GM12878 (cell line): Measurements from ENCODE around the gene PRKRIP1. TPM values are rescaled to one million over a fixed set of nuclear protein-coding genes. Genes with fewer than 3 reads are reported as not detected.

Experiments used
- ATAC-seq: fragments of 200-7000 bp; cut with Tn5 transposase; 3 replicates; pipeline ENCODE4 v1.9.1; 2020; ENCODE audit warnings: mild to moderate bottlenecking, moderate library complexity
- BruUV-seq: library from RNA; stranded (reverse); fragments of 400-500 nt; replicated peaks from 2 replicates; lab custom pipeline; 2021; lab: Mats Ljungman, UMichigan
- CTCF ChIA-PET: fragments of 300-600 bp; sonication (Branson Sonifier 250); formaldehyde crosslinking; extraction: SDS; loops from one replicate; lab custom pipeline; 2021; ENCODE audit warnings: inconsistent platforms; lab: Yijun Ruan, JAX
- POLR2A ChIA-PET: fragments of 350-600 bp; formaldehyde crosslinking; extraction: SDS; loops from one replicate; lab custom pipeline; 2021; ENCODE audit warnings: inconsistent platforms; lab: Charles Lee
- RAD21 ChIA-PET: fragments of 300-600 bp; sonication (Branson Sonifier 250); formaldehyde crosslinking; loops from one replicate; lab custom pipeline; 2023; ENCODE audit warnings: antibody characterized with exemption; ENCODE audit not compliant: unreplicated experiment; lab: Charles Lee
- SMC1A ChIA-PET: fragments of 300-600 bp; sonication (Branson Sonifier 250); formaldehyde crosslinking; loops from one replicate; lab custom pipeline; 2023; ENCODE audit not compliant: unreplicated experiment, uncharacterized antibody; lab: Charles Lee
- DNase-seq: peaks from one replicate; pipeline ENCODE4 v3.0.0-alpha.2; 2011; ENCODE audit warnings: low read depth, low spot score
- FAIRE-seq: peaks from 3 replicates; lab custom pipeline; 2011; peaks lifted over from hg19 to GRCh38; lab: Jason Lieb, UNC
- H2AFZ ChIP-seq: 2 replicates; pipeline ENCODE4 v1.6.0; 2011; ENCODE audit warnings: low read depth, low read length, control low read depth; ENCODE audit not compliant: control insufficient read depth
- H3K27ac ChIP-seq: 2 replicates; pipeline ENCODE4 v1.5.1; 2011; ENCODE audit warnings: control low read depth; ENCODE audit not compliant: control insufficient read depth, insufficient read depth
- H3K27me3 ChIP-seq, 2 experiments: replicated peaks in 1 of 2; 2 replicates each; pipeline versions ENCODE4 v1.6.0 to v1.6.1; 2011; ENCODE audit warnings: low read length in 1 of 2; ENCODE audit not compliant: control insufficient read depth in 2 of 2, insufficient read depth in 2 of 2
- H3K36me3 ChIP-seq, 2 experiments: 2 replicates each; pipeline ENCODE4 v1.5.1; 2011; ENCODE audit warnings: low read length in 1 of 2; ENCODE audit not compliant: control insufficient read depth in 2 of 2, insufficient read depth in 2 of 2
- H3K4me1 ChIP-seq: 2 replicates; pipeline ENCODE4 v1.6.1; 2011; ENCODE audit warnings: mild to moderate bottlenecking, low read length, moderate library complexity, mixed read lengths; ENCODE audit not compliant: control insufficient read depth, insufficient read depth
- H3K4me2 ChIP-seq: 2 replicates; pipeline ENCODE4 v1.6.0; 2011; ENCODE audit warnings: control low read depth; ENCODE audit not compliant: control insufficient read depth, insufficient read depth
- H3K4me3 ChIP-seq: fragments of 200-600 bp; sonication (generic); 2 replicates; pipeline ENCODE4 v1.5.1; 2016
- H3K79me2 ChIP-seq: 2 replicates; pipeline ENCODE4 v1.6.0; 2011; ENCODE audit warnings: low read length; ENCODE audit not compliant: control insufficient read depth, insufficient read depth
- H3K9ac ChIP-seq: 2 replicates; pipeline ENCODE4 v1.8.0; 2011; ENCODE audit warnings: low read length, control low read depth, mixed read lengths; ENCODE audit not compliant: control insufficient read depth, insufficient read depth
- H3K9me3 ChIP-seq: replicated peaks from 3 replicates; pipeline ENCODE4 v1.5.1; 2011; ENCODE audit warnings: mild to moderate bottlenecking, low read length; ENCODE audit not compliant: control insufficient read depth, insufficient read depth
- H4K20me1 ChIP-seq: 2 replicates; pipeline ENCODE4 v1.6.0; 2011; ENCODE audit not compliant: control insufficient read depth, insufficient read depth
- EZH2 ChIP-seq: IDR thresholded peaks from 2 replicates; pipeline ENCODE4 v1.6.1; 2012; ENCODE audit warnings: low read depth, mild to moderate bottlenecking, control low read depth, inconsistent platforms, low read length, borderline replicate concordance; ENCODE audit not compliant: control insufficient read depth
- KDM1A ChIP-seq: fragments of 200-600 bp; sonication (generic); IDR thresholded peaks from 2 replicates; pipeline ENCODE4 v1.6.1; 2016; ENCODE audit warnings: borderline replicate concordance
- NR2C1 ChIP-seq: fragments of 450-650 bp; IDR thresholded peaks from 2 replicates; pipeline ENCODE4 v1.6.1; 2017; ENCODE audit warnings: antibody characterized with exemption, mild to moderate bottlenecking, moderate library complexity
- PML ChIP-seq: IDR thresholded peaks from 2 replicates; pipeline ENCODE4 v1.6.1; 2012; ENCODE audit warnings: low read length, inconsistent platforms
- SMAD1 ChIP-seq: fragments of 450-650 bp; IDR thresholded peaks from 2 replicates; pipeline ENCODE4 v1.6.1; 2018; ENCODE audit warnings: mild to moderate bottlenecking, low read depth; ENCODE audit not compliant: partially characterized antibody
- SMARCA5 ChIP-seq: fragments of 450-650 bp; IDR thresholded peaks from 2 replicates; pipeline ENCODE4 v1.6.1; 2017; ENCODE audit warnings: mild to moderate bottlenecking
- SP1 ChIP-seq: IDR thresholded peaks from one replicate; pipeline ENCODE4 v1.6.1; 2011; ENCODE audit warnings: low read depth, low read length
- ZBED1 ChIP-seq: IDR thresholded peaks from 2 replicates; pipeline ENCODE4 v1.6.1; 2016; ENCODE audit warnings: borderline replicate concordance
- WGBS: methylation state at CpG from one replicate; pipeline ENCODE4 v1.1.6; 2016; ENCODE audit warnings: low lambda C conversion rate; ENCODE audit not compliant: insufficient replicate concordance, insufficient coverage; ENCODE audit errors: missing lambda C conversion rate; 5-methylcytosine and 5-hydroxymethylcytosine counted together
- in situ Hi-C: fragments of 300-500 bp; cut with MboI; formaldehyde crosslinking; loops from 9 replicates; pipeline ENCODE4 v1.14.3; 2018; ENCODE audit warnings: mixed read lengths
- intact Hi-C: fragments of 100-400 bp; cut with micrococcal nuclease; formaldehyde crosslinking; loops from one replicate; pipeline ENCODE4 v1.14.2; 2022; ENCODE audit not compliant: unreplicated experiment
- polyA plus RNA-seq, 11 experiments: library from polyadenylated mRNA; depleted of rRNA in 4 of 11; unstranded in 6 of 11; stranded (reverse) in 5 of 11; fragments of >200 nt; fragmentation: Nextera tagmentation in 4 of 11; fragmentation: Illumina TruSeq in 1 of 11; extraction: Ambion mirVana in 4 of 11; extraction: Trizol in 1 of 11; gene quantifications; 1 replicate in 1 of 11; 2 replicates in 10 of 11; pipeline versions ENCODE4 v1.2.1 to v1.2.3, GENCODE V29; 2011 to 2016; ENCODE audit warnings: inconsistent platforms in 2 of 11, missing spikeins in 2 of 11, low read depth in 1 of 11
- total RNA-seq, 4 experiments: library from RNA; depleted of rRNA in 3 of 4; stranded (reverse); fragments of >200 nt in 3 of 4; fragmentation: Illumina TruSeq in 1 of 4; extraction: Trizol in 1 of 4; gene quantifications; 2 replicates each; pipeline versions ENCODE4 v1.2.1 to v1.2.3, GENCODE V29; 2013 to 2021
- TF ChIP-seq, protein P1 (sequence below): IDR thresholded peaks from 2 replicates; pipeline ENCODE4 v1.6.1; 2011; ENCODE audit warnings: mild to moderate bottlenecking, low read depth, low read length, moderate library complexity; ENCODE audit not compliant: insufficient replicate concordance
- TF ChIP-seq, protein P2 (sequence below): IDR thresholded peaks from 2 replicates; pipeline ENCODE4 v1.6.1; 2011; ENCODE audit warnings: low read depth, mild to moderate bottlenecking, low read length, moderate library complexity, borderline replicate concordance; ENCODE audit errors: extremely low read depth
- TF ChIP-seq, protein P3 (sequence below): IDR thresholded peaks from 2 replicates; pipeline ENCODE4 v1.6.1; 2012; ENCODE audit warnings: low read depth, low read length, improper control_type of control experiment
- TF ChIP-seq, protein P4 (sequence below): IDR thresholded peaks from 2 replicates; pipeline ENCODE4 v1.6.1; 2011; ENCODE audit warnings: low read depth, low read length, improper control_type of control experiment, borderline replicate concordance

Gene PRKRIP1
- total and polyA plus RNA-seq, 10 of the 15 experiments (the other 5 are each of a cell fraction or from before 2014, with no cell fraction given) = 17.0 to 38.4 (median 25.5) TPM

DNA sequence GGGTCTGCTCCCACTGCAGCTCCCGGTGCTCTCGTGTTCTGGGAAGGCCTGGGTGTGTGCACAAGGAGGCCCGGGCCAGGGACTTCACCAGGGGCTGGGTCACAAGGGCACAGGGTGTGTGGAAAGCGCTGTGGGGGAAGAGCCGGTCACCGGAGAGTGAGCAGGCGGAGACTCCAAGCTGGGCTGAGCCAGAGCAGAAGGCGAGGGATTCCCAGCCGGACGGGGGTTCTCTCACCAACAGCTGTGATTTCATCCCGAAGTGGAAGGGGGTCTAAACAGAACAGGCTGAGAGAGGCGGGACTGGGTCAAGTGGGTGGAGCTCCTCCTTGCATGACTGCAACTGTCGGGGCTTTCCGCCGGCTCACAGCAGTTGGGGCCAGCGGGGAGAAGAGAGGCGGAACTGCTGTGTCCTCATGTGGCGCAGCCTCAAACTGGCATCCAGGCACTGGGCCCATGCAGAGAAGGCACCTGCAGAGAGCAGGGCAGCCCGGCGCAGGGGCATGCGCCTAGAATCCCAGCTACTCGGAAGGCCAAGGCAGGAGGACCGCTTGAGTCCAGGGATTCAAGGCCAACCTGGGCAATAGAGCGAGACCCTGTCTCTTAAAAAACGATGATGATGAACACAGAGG lies 29.6 kb downstream of the PRKRIP1 start (continued):
- TF ChIP-seq EZH2 = no peak
- peak; percentile 74 for TF ChIP-seq SMAD1
- no peak for TF ChIP-seq NR2C1
- TF ChIP-seq, protein P1, sequence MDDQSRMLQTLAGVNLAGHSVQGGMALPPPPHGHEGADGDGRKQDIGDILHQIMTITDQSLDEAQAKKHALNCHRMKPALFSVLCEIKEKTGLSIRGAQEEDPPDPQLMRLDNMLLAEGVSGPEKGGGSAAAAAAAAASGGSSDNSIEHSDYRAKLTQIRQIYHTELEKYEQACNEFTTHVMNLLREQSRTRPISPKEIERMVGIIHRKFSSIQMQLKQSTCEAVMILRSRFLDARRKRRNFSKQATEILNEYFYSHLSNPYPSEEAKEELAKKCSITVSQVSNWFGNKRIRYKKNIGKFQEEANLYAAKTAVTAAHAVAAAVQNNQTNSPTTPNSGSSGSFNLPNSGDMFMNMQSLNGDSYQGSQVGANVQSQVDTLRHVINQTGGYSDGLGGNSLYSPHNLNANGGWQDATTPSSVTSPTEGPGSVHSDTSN = no peak
- TF ChIP-seq SP1 = peak; percentile 67
- TF ChIP-seq, protein P2, sequence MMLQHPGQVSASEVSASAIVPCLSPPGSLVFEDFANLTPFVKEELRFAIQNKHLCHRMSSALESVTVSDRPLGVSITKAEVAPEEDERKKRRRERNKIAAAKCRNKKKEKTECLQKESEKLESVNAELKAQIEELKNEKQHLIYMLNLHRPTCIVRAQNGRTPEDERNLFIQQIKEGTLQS = no peak

DNA sequence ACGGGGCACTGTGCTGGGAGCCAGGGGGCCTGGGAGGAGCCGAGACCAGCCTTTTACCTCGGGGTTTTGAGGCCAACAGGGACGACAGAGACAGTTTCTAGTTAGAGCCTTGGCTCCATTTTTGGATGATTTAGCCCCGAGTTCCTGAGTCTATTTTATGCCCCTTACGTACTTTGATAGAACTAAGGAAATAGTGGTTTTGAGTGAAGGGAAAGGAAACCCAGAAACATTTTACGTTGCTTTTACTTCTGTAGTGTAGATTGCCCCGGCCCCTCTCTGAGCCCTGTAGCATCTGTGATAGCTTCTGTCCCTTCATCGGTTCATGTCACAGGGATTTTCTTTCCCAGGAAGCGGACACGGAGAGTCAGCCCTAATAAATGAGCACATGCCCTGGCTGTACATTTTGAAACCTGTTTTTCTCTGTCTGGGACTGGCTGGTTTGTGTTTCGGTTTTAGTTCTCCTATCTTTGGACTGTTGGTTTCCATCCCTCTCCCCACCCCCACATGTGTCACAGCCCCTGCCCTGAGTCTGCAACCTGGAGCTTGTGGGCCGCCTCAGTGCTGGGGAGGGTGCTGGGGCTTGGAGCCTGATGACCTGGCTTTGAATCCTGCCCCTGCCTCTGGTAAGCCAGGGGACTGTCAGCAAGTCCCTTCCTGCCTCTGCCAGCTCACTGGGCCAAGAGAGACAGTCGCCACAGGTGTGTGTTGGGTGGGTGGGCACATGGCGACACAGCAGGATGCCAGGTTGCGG lies 30.3 kb downstream of the PRKRIP1 start:
- H3K36me3 ChIP-seq = peaks cover 4 to 6% of the 10 kb centered on the region in 2 experiments
- ChIA-PET SMC1A (interaction anchor here (0.8 to 6.7 kb wide), 9 partner anchors 9 to 40 kb away, joined by 3 to 89 read pairs (median 19); no protein-coding TSS in a partner anchor), CTCF (interaction anchor here (0.7 to 5.3 kb wide), 15 partner anchors 8 to 41 kb away, joined by 3 to 32 read pairs (median 3); no protein-coding TSS in a partner anchor), POLR2A (interaction anchor here (0.7 to 13.0 kb wide), 12 partner anchors 8 to 1174 kb away, joined by 3 to 210 read pairs (median 6); partner anchors contain the start of genes ORAI2 and PRKRIP1), RAD21 (interaction anchor here (0.6 to 6.0 kb wide), 11 partner anchors 8 to 156 kb away, joined by 3 to 115 read pairs (median 6); no protein-coding TSS in a partner anchor)
- H3K9me3 ChIP-seq = no peaks in the 10 kb centered on the region
- no peaks in the 10 kb centered on the region for H4K20me1 ChIP-seq
- peak overlapping the region; percentile 99 for H3K27ac ChIP-seq
- H3K4me3 ChIP-seq = peak overlapping the region; percentile 64
- under 1% methylated on average over 16 of the region's 16 CpGs for WGBS
- TSS peak; percentile 91 for BruUV-seq
- H3K4me1 ChIP-seq = peaks cover 54% of the 10 kb centered on the region
- peak; percentile 72 for ATAC-seq
- intact Hi-C loops = no loop called here
- H2AFZ ChIP-seq = no peak overlapping the region
- peaks cover 9% of the 10 kb centered on the region for H3K79me2 ChIP-seq
- in situ Hi-C loops = no loop called here
- H3K9ac ChIP-seq = peak overlapping the region; percentile 97
- peak overlapping the region; percentile 85 for H3K4me2 ChIP-seq
- H3K27me3 ChIP-seq = no peaks in the 10 kb centered on the region
- DNase-seq = peak; percentile 89
- peak; percentile 93 for FAIRE-seq
- TF ChIP-seq, protein P3, sequence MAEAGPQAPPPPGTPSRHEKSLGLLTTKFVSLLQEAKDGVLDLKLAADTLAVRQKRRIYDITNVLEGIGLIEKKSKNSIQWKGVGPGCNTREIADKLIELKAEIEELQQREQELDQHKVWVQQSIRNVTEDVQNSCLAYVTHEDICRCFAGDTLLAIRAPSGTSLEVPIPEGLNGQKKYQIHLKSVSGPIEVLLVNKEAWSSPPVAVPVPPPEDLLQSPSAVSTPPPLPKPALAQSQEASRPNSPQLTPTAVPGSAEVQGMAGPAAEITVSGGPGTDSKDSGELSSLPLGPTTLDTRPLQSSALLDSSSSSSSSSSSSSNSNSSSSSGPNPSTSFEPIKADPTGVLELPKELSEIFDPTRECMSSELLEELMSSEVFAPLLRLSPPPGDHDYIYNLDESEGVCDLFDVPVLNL = peak; percentile 5; the same call in 1 of the 2 replicates
- TF ChIP-seq, protein P4, sequence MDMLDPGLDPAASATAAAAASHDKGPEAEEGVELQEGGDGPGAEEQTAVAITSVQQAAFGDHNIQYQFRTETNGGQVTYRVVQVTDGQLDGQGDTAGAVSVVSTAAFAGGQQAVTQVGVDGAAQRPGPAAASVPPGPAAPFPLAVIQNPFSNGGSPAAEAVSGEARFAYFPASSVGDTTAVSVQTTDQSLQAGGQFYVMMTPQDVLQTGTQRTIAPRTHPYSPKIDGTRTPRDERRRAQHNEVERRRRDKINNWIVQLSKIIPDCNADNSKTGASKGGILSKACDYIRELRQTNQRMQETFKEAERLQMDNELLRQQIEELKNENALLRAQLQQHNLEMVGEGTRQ = no peak
- TF ChIP-seq PML = no peak
- peak; percentile 93 for TF ChIP-seq SMARCA5
- TF ChIP-seq KDM1A = no peak
- TF ChIP-seq ZBED1 = peak; percentile 62; the same call in 1 of the 2 replicates
